ENCODE data around the gene CACNG6.

- TF ChIP-seq CTCF (conservative IDR thresholded peaks at IDR 0.05; ENCODE audit: low read depth, low read length), result no peak
- no peak for TF ChIP-seq EZH2 (IDR thresholded peaks at IDR 0.05; ENCODE audit: borderline replicate concordance, low read depth, low read length, poor library complexity, severe bottlenecking)
Measured at GRCh38 chr19:54014920-54015560, 23.6 kb downstream of the CACNG6 start.
